GM23248 (cell line): Measurements from ENCODE around the gene SLC44A4. TPM values are rescaled to one million over a fixed set of nuclear protein-coding genes. Genes with fewer than 3 reads are reported as not detected.
"Not testable (repeated sequence)": the region's sequence is repeated elsewhere in the genome, so short reads cannot be mapped to it uniquely, and the experiment has no call there.

ENCODE experiments used
- DNase-seq: peaks from one replicate; pipeline ENCODE4 v3.0.0-alpha.2; 2015
- H2AFZ ChIP-seq: fragments of 200-600 bp; sonication (generic); 2 replicates; pipeline ENCODE4 v1.6.1; 2016; ENCODE audit warnings: antibody characterized with exemption
- H3F3A ChIP-seq: fragments of 200-600 bp; sonication (generic); 2 replicates; pipeline ENCODE4 v1.6.1; 2016; ENCODE audit warnings: mild to moderate bottlenecking, antibody characterized with exemption, mixed run types; ENCODE audit not compliant: insufficient read depth
- H3K27ac ChIP-seq: fragments of 200-600 bp; sonication (generic); 2 replicates; pipeline ENCODE4 v1.5.1; 2016; ENCODE audit warnings: mild to moderate bottlenecking
- H3K27me3 ChIP-seq: fragments of 200-600 bp; sonication (generic); replicated peaks from 2 replicates; pipeline ENCODE4 v1.6.1; 2016; ENCODE audit warnings: mild to moderate bottlenecking; ENCODE audit not compliant: insufficient read depth
- H3K36me3 ChIP-seq: fragments of 200-600 bp; sonication (generic); 2 replicates; pipeline ENCODE4 v1.6.1; 2016; ENCODE audit warnings: low read depth, mild to moderate bottlenecking
- H3K4me1 ChIP-seq: fragments of 200-600 bp; sonication (generic); 2 replicates; pipeline ENCODE4 v1.6.1; 2016; ENCODE audit warnings: mild to moderate bottlenecking; ENCODE audit not compliant: insufficient read depth
- H3K4me2 ChIP-seq: fragments of 200-600 bp; sonication (generic); one replicate; pipeline ENCODE4 v1.6.1; 2016; ENCODE audit warnings: mild to moderate bottlenecking; ENCODE audit not compliant: unreplicated experiment
- H3K4me3 ChIP-seq: fragments of 200-600 bp; sonication (generic); 2 replicates; pipeline ENCODE4 v1.5.1; 2016; ENCODE audit warnings: mild to moderate bottlenecking
- H3K79me2 ChIP-seq: fragments of 200-600 bp; sonication (generic); 2 replicates; pipeline ENCODE4 v1.6.1; 2016; ENCODE audit warnings: mild to moderate bottlenecking; ENCODE audit not compliant: insufficient read depth
- H3K9ac ChIP-seq: fragments of 200-600 bp; sonication (generic); 2 replicates; pipeline ENCODE4 v1.6.1; 2016; ENCODE audit warnings: mild to moderate bottlenecking
- H3K9me2 ChIP-seq: fragments of 200-600 bp; sonication (generic); 2 replicates; pipeline ENCODE4 v1.6.1; 2016; ENCODE audit warnings: mixed run types, mild to moderate bottlenecking, moderate library complexity; ENCODE audit not compliant: insufficient read depth
- H3K9me3 ChIP-seq: fragments of 200-600 bp; sonication (generic); one replicate; pipeline ENCODE4 v1.6.1; 2017; ENCODE audit warnings: low read depth
- H4K20me1 ChIP-seq: fragments of 200-600 bp; sonication (generic); 2 replicates; pipeline ENCODE4 v1.6.0; 2016; ENCODE audit not compliant: insufficient read depth
- EZH2 ChIP-seq: fragments of 200-600 bp; sonication (generic); IDR thresholded peaks from 2 replicates; pipeline ENCODE4 v1.6.1; 2018; ENCODE audit warnings: antibody characterized with exemption, mild to moderate bottlenecking; ENCODE audit not compliant: insufficient read depth, poor library complexity, severe bottlenecking
- EZH2phosphoT487 ChIP-seq: fragments of 200-600 bp; sonication (generic); IDR thresholded peaks from 2 replicates; pipeline ENCODE4 v1.6.1; 2018; ENCODE audit warnings: antibody characterized with exemption, moderate library complexity, mild to moderate bottlenecking, low read depth; ENCODE audit not compliant: insufficient read depth
- WGBS, 2 experiments: methylation state at CpG; one replicate each; pipeline ENCODE4 v1.1.6; 2015 to 2017; ENCODE audit warnings: low lambda C conversion rate in 2 of 2, low coverage in 1 of 2; ENCODE audit errors: missing lambda C conversion rate in 2 of 2; 5-methylcytosine and 5-hydroxymethylcytosine counted together
- in situ Hi-C: fragments of 300-500 bp; cut with MboI; formaldehyde crosslinking; loops from 2 replicates; pipeline ENCODE4 v1.15.0; 2020
- polyA plus RNA-seq: library from polyadenylated mRNA; unstranded; fragments of >200 nt; fragmentation: Nextera tagmentation; extraction: Ambion mirVana; gene quantifications from 2 replicates; pipeline ENCODE4 v1.2.1, GENCODE V29; 2016
- total RNA-seq: library from RNA; depleted of rRNA; stranded (reverse); fragments of >200 nt; shearing (Covaris generic); gene quantifications from 2 replicates; pipeline ENCODE4 v1.2.3, GENCODE V29; 2014

The SLC44A4 gene
- total and polyA plus RNA-seq, 2 experiments from 2014 or later = not detected

- Histone ChIP-seq H3K4me2 (peak overlapping the region; percentile 96), H3K36me3 (no peaks in the 10 kb centered on the region; the same call in 1 of the 2 replicates), H3K9ac (peak overlapping the region; percentile 82), H4K20me1 (no peaks in the 10 kb centered on the region), H2AFZ (peak overlapping the region; percentile 80), H3K9me3 (no peaks in the 10 kb centered on the region), H3K27ac (no peak overlapping the region), H3K4me1 (peaks cover 11% of the 10 kb centered on the region), H3K79me2 (peaks cover 11% of the 10 kb centered on the region), H3K9me2 (no peaks in the 10 kb centered on the region), H3K4me3 (peak overlapping the region; percentile 90), H3F3A (0 out of 2 replicates have a peak, but pooled peaks cover 7% of the 10 kb centered on the region), H3K27me3 (no peaks in the 10 kb centered on the region)
- TF ChIP-seq EZH2phosphoT487 (no peak), EZH2 (no peak)
- in situ Hi-C loops = no loop called here
- DNase-seq = no peak
- WGBS, 2 experiments = 23 to 34% methylated on average over 13 to 17 of the region's 17 CpGs
Observed at GRCh38 chr6:31861919-31862343, 16.9 kb downstream of the SLC44A4 start.

- no peak overlapping the region for H3K4me2 ChIP-seq
Observed at GRCh38 chr6:31861150-31861549, 17.6 kb downstream of the SLC44A4 start.

GRCh38 chr6:31860349-31860748, 18.4 kb downstream of the SLC44A4 start:
- Histone ChIP-seq H3F3A (0 out of 2 replicates have a peak, but pooled peaks cover 7% of the 10 kb centered on the region), H2AFZ (no peak overlapping the region), H3K36me3 (no peaks in the 10 kb centered on the region; the same call in 1 of the 2 replicates), H3K4me2 (no peak overlapping the region), H3K27ac (no peak overlapping the region), H3K4me1 (peaks cover 11% of the 10 kb centered on the region), H3K4me3 (no peak overlapping the region), H3K79me2 (peaks cover 11% of the 10 kb centered on the region), H3K9ac (no peak overlapping the region), H3K9me2 (no peaks in the 10 kb centered on the region), H3K9me3 (no peaks in the 10 kb centered on the region), H3K27me3 (no peaks in the 10 kb centered on the region), H4K20me1 (no peaks in the 10 kb centered on the region)
- TF ChIP-seq EZH2phosphoT487 (no peak), EZH2 (no peak)
- in situ Hi-C loops = no loop called here
- 87 to 89% methylated on average over 13 of the region's 13 CpGs for WGBS, 2 experiments
- no peak for DNase-seq

More at GRCh38 chr6:31861150-31861549, 17.6 kb downstream of the SLC44A4 start:
- 89 to 90% methylated on average over 7 of the region's 7 CpGs for WGBS, 2 experiments
- Histone ChIP-seq H4K20me1 (no peaks in the 10 kb centered on the region), H3K27ac (no peak overlapping the region), H2AFZ (no peak overlapping the region), H3K36me3 (no peaks in the 10 kb centered on the region; the same call in 1 of the 2 replicates), H3K9ac (no peak overlapping the region), H3K79me2 (peaks cover 11% of the 10 kb centered on the region), H3K9me3 (no peaks in the 10 kb centered on the region), H3K4me1 (peaks cover 11% of the 10 kb centered on the region), H3F3A (0 out of 2 replicates have a peak, but pooled peaks cover 7% of the 10 kb centered on the region), H3K27me3 (no peaks in the 10 kb centered on the region), H3K4me3 (no peak overlapping the region), H3K9me2 (no peaks in the 10 kb centered on the region)
- DNase-seq = no peak
- TF ChIP-seq EZH2 (no peak), EZH2phosphoT487 (no peak)
- in situ Hi-C loops = no loop called here

- TF ChIP-seq EZH2 = no peak
- no peak for TF ChIP-seq EZH2phosphoT487
- WGBS, 2 experiments = 83 to 88% methylated on average over 11 of the region's 11 CpGs
- no peak for DNase-seq
- Histone ChIP-seq H3K9me2 (no peaks in the 10 kb centered on the region), H2AFZ (no peak overlapping the region), H3K36me3 (no peaks in the 10 kb centered on the region; the same call in 1 of the 2 replicates), H3K9me3 (no peaks in the 10 kb centered on the region), H3K4me1 (peaks cover 11% of the 10 kb centered on the region), H3K9ac (no peak overlapping the region), H3K79me2 (peaks cover 11% of the 10 kb centered on the region), H3K27ac (no peak overlapping the region), H3K4me3 (no peak overlapping the region), H3F3A (0 out of 2 replicates have a peak, but pooled peaks cover 7% of the 10 kb centered on the region), H3K4me2 (no peak overlapping the region), H4K20me1 (no peaks in the 10 kb centered on the region), H3K27me3 (no peaks in the 10 kb centered on the region)
- in situ Hi-C loops = no loop called here
Observed at GRCh38 chr6:31859923-31860322, 18.9 kb downstream of the SLC44A4 start.

GRCh38 chr6:31858707-31859106, 20.1 kb downstream of the SLC44A4 start:
- H3K79me2 ChIP-seq = peaks cover 11% of the 10 kb centered on the region
- WGBS, 2 experiments = 91 to 94% methylated on average over 8 of the region's 8 CpGs

GRCh38 chr6:31857774-31858173, 21.0 kb downstream of the SLC44A4 start:
- H3K9ac ChIP-seq, H3F3A ChIP-seq, H2AFZ ChIP-seq, H4K20me1 ChIP-seq, H3K36me3 ChIP-seq, H3K9me2 ChIP-seq, H3K4me3 ChIP-seq, H3K9me3 ChIP-seq, H3K4me1 ChIP-seq, H3K4me2 ChIP-seq, H3K27ac ChIP-seq, in situ Hi-C loops, DNase-seq, H3K27me3 ChIP-seq: not testable (repeated sequence)
- H3K79me2 ChIP-seq = peaks cover 11% of the 10 kb centered on the region
- WGBS, 2 experiments = 81 to 86% methylated on average over 8 of the region's 8 CpGs

More at GRCh38 chr6:31858707-31859106, 20.1 kb downstream of the SLC44A4 start:
- H3K4me1 ChIP-seq = peaks cover 11% of the 10 kb centered on the region
- DNase-seq = no peak
- H3K9ac ChIP-seq = no peak overlapping the region
- no peaks in the 10 kb centered on the region for H4K20me1 ChIP-seq
- H3K9me3 ChIP-seq = no peaks in the 10 kb centered on the region
- H3K36me3 ChIP-seq = no peaks in the 10 kb centered on the region; the same call in 1 of the 2 replicates
- no peaks in the 10 kb centered on the region for H3K27me3 ChIP-seq
- 0 out of 2 replicates have a peak, but pooled peaks cover 6% of the 10 kb centered on the region for H3F3A ChIP-seq
- H3K27ac ChIP-seq = no peak overlapping the region
- no peak overlapping the region for H3K4me2 ChIP-seq
- H2AFZ ChIP-seq = no peak overlapping the region
- in situ Hi-C loops = no loop called here
- TF ChIP-seq EZH2phosphoT487 (no peak), EZH2 (no peak)
- no peaks in the 10 kb centered on the region for H3K9me2 ChIP-seq
- no peak overlapping the region for H3K4me3 ChIP-seq
